ENCODE results near the gene GP1BB. TPM values are rescaled to one million over a fixed set of nuclear protein-coding genes. Genes with fewer than 3 reads are reported as not detected.

Gene GP1BB
- total RNA-seq, 4 donors from 2014 or later: 1.5 to 6.6 (median 3.1) TPM

DNA sequence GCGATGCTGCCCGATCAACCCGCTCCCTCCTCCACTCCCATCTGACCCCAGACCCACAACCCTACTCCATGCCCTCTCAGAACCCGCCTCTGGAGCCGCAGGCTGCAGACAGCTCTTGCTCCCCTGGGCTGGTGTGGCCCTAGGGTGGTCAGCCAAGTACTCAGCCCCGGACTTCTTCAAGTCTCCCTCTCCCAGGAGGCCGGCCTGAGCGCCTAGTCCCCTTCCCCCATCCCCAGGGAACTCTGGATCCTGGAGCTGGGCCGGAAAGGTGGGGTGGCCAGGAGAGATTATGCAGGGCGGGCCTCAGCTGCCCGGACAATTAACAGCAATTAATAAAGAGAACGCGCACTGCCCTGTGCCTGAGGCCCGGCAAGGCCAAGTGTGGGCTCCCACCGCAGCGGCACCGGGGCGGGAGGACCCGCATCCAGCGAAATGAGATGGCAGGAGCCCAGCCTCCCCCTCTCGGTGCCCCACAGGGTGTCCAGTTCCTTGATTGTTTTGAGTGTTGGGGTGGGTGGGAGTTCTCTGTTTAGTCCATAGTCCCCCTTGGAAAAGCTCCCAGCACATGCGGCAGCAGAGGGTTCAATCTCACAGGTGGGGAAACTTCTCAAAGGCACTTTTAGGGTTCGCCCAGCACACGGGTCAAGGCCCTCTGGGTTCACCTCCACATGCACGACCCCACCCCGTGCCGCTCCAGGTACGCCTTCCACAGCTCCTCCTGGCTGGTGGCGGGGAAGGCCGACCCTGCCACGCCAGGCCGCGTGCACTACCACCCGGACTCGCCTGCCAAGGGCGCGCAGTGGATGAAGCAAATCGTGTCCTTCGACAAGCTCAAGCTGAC lies 40.3 kb downstream of the GP1BB start:
- Histone ChIP-seq H3K27me3 (peaks cover 30% of the 10 kb centered on the region), H3K27ac (peak overlapping the region in 1 of 3 donors; percentile 38), H3K4me1 (peaks cover 16 to 29% of the 10 kb centered on the region in 2 donors), H3K4me3 (replicated peaks in 1 of 3) (no peak overlapping the region), H3K9me3 (no peaks in the 10 kb centered on the region), H3K36me3 (no peaks in the 10 kb centered on the region)
- intact Hi-C loops (cut with DNase I): no loop called here
- WGBS, 2 donors: 57 to 64% methylated on average over 35 to 36 of the region's 39 CpGs
- no peak for TF ChIP-seq POLR2A (IDR thresholded peaks at IDR 0.05)
- TF ChIP-seq, protein P1, sequence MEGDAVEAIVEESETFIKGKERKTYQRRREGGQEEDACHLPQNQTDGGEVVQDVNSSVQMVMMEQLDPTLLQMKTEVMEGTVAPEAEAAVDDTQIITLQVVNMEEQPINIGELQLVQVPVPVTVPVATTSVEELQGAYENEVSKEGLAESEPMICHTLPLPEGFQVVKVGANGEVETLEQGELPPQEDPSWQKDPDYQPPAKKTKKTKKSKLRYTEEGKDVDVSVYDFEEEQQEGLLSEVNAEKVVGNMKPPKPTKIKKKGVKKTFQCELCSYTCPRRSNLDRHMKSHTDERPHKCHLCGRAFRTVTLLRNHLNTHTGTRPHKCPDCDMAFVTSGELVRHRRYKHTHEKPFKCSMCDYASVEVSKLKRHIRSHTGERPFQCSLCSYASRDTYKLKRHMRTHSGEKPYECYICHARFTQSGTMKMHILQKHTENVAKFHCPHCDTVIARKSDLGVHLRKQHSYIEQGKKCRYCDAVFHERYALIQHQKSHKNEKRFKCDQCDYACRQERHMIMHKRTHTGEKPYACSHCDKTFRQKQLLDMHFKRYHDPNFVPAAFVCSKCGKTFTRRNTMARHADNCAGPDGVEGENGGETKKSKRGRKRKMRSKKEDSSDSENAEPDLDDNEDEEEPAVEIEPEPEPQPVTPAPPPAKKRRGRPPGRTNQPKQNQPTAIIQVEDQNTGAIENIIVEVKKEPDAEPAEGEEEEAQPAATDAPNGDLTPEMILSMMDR (IDR thresholded peaks at IDR 0.05): no peak
- DNase-seq: no peak

DNA sequence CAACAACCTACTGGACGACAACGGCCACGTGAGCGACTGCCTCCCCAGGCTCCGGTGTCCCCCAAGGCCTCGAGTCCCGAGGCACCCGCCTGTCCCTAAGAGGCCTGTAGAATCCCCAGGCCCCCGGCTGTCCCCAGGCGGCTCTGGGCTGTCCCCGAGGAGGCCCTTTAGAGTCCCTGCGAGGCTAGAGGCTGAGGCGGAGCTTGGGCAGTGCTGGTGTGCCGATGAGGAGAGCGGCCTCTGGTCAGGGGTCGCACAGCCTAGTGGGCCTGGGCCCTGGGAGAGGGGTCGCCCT lies 40.9 kb downstream of the GP1BB start:
- Histone ChIP-seq H3K4me1 (peaks cover 16 to 28% of the 10 kb centered on the region in 2 donors), H3K9me3 (no peaks in the 10 kb centered on the region), H3K27ac (peak overlapping the region in 1 of 3 donors; percentile 38), H3K27me3 (peaks cover 26% of the 10 kb centered on the region), H3K4me3 (replicated peaks in 1 of 3) (no peak overlapping the region), H3K36me3 (no peaks in the 10 kb centered on the region)
- no peak for TF ChIP-seq POLR2A (IDR thresholded peaks at IDR 0.05)
- TF ChIP-seq, protein P1 (IDR thresholded peaks at IDR 0.05): no peak
- 78 to 89% methylated on average over 6 of the region's 17 CpGs for WGBS, 2 donors
- intact Hi-C loops (cut with DNase I): no loop called here
- no peak for DNase-seq

DNA sequence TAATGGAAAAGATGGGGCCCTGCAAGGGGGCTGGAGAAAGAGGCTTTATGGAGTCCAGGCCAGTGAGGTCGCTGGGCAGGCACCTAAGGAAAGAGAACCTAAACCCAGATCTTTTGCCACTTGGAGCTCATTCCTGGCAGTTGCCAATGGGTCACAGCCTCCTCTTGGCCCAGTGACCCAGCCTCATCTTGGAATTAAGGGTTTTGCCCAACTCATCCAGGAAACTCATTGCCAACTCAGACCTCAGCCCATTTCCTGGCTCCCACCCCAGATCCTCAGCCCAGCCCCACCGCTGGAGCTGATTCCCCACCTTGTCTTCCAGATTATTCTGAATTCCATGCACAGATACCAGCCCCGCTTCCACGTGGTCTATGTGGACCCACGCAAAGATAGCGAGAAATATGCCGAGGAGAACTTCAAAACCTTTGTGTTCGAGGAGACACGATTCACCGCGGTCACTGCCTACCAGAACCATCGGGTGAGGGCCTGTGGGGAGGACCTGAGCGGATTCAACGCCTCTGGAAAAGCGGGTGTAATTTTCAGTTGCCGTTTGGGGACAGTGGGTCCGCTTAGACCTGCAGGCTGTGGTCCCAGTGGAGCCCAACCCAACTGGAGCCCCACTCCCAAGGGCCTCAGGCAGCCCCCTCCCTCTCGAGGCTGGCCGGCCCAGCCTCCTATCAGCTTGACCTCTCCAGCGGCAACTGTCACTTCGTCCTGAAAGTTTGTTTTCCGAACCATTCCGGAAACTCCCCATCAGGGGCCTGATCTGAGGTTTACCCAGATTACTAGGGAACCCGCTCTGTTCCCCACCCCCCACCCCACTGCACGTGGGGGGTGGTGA lies 41.5 kb downstream of the GP1BB start:
- H3K9me3 ChIP-seq: no peaks in the 10 kb centered on the region
- WGBS, 2 donors: 62 to 64% methylated on average over 24 to 25 of the region's 25 CpGs
- H3K27me3 ChIP-seq: peaks cover 20% of the 10 kb centered on the region
- TF ChIP-seq, protein P1 (IDR thresholded peaks at IDR 0.05): no peak
- peak overlapping the region in 1 of 3 donors; percentile 38 for H3K27ac ChIP-seq
- intact Hi-C loops (cut with DNase I): no loop called here
- H3K4me3 ChIP-seq (replicated peaks in 1 of 3): no peak overlapping the region
- no peaks in the 10 kb centered on the region for H3K36me3 ChIP-seq
- DNase-seq: no peak
- H3K4me1 ChIP-seq: peaks cover 12 to 22% of the 10 kb centered on the region in 2 donors

DNA sequence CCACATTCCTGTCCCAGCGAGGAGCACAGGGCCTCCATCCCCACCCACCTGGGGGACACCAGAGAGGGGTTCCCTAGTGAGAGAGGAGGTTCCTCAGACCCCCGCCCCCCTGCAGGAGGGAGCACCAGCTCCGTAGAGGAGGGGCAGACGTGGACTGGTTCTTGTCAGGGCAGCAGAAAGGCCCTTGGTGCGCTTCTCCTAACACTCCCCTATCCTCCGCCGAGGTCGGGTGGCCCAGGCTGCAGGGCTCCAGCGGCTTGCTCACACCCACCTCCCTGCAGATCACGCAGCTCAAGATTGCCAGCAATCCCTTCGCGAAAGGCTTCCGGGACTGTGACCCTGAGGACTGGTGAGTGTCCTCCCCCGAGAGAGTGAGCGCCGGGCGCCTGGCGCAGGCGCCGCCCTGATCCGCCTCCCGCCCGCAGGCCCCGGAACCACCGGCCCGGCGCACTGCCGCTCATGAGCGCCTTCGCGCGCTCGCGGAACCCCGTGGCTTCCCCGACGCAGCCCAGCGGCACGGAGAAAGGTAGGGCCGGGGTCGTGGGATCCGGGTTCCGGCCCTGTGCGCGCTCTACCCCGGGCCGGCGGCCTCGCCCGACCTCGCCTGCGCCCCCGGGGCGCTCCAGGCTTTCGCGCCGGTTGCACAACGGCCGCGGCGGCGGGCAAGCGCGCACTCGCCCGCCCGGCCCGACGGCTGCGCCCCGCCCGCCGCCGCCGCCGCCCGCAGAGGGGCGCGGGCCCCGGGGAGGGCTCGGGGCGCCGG lies 42.3 kb downstream of the GP1BB start:
- peaks cover 20% of the 10 kb centered on the region for H3K27me3 ChIP-seq
- no peaks in the 10 kb centered on the region for H3K36me3 ChIP-seq
- H3K9me3 ChIP-seq: no peaks in the 10 kb centered on the region
- peak overlapping the region in 1 of 3 donors; percentile 38 for H3K27ac ChIP-seq
- intact Hi-C loops (cut with DNase I): no loop called here
- no peak for DNase-seq
- H3K4me1 ChIP-seq: peaks cover 8 to 22% of the 10 kb centered on the region in 2 donors
- 21 to 30% methylated on average over 16 to 22 of the region's 83 CpGs for WGBS, 2 donors
- TF ChIP-seq, protein P1 (IDR thresholded peaks at IDR 0.05): no peak
- TF ChIP-seq POLR2A (IDR thresholded peaks at IDR 0.05): no peak
- H3K4me3 ChIP-seq (replicated peaks in 1 of 3): peak overlapping the region in 1 of 3 donors; percentile 17
